Measurements from ENCODE around the gene HCRTR2. TPM values are rescaled to one million over a fixed set of nuclear protein-coding genes. Genes with fewer than 3 reads are reported as not detected.

The HCRTR2 gene
- total RNA-seq, 1 experiment from 2014 or later, result not detected

DNA sequence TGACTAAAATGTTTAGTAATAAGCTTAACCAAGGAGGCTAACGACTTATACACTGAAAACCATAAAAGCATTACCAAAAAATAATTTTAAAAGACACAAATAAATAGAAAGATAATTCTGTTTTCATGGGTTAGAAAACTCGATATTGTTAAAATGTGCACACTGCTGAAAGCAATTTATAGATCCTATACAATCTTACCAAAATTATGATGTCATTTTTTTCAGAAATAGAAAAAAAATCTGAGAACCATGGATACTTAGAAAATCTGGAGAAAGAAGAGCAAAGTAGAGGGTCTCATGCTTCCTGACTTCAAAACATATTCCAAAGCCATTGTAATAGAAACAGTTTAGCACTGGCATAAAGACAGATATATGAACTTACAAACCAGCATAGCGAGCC, 46.6 kb downstream of the HCRTR2 start:
- H3K4me1 ChIP-seq (ENCODE audit: control insufficient read depth, insufficient read depth, low read length), result no peaks in the 10 kb centered on the region
- DNase-seq (ENCODE audit: low read depth, low spot score) (no peak), ATAC-seq (no peak)
- H3K4me3 ChIP-seq (ENCODE audit: low read depth in 2 of 2, low read length in 2 of 2), result no peak overlapping the region
- intact Hi-C loops (cut with micrococcal nuclease; ENCODE audit: unreplicated experiment), result no loop called here
- no TSS peak for BruUV-seq (replicated peaks)
- ChIA-PET POLR2A (no interaction called here), CTCF (no interaction called here)
- H3K9me3 ChIP-seq (ENCODE audit: control insufficient read depth, insufficient read depth, low read depth, low read length), result no peaks in the 10 kb centered on the region
- no peaks in the 10 kb centered on the region for H3K27me3 ChIP-seq (ENCODE audit: control insufficient read depth, insufficient read depth, low read length)
- H3K36me3 ChIP-seq (ENCODE audit: control insufficient read depth, insufficient read depth, low read length), result no peaks in the 10 kb centered on the region
- in situ Hi-C loops (cut with HindIII; ENCODE audit: low pct_unique_long_range_greater_than_20kb, low sequenced_read_pairs), result no loop called here
- TF ChIP-seq TCF7L2 (IDR thresholded peaks at IDR 0.05; ENCODE audit: low read depth, low read length) (no peak), POLR2AphosphoS5 (IDR thresholded peaks at IDR 0.05; ENCODE audit: low read depth, low read length) (no peak), SIN3A (IDR thresholded peaks at IDR 0.05; ENCODE audit: borderline replicate concordance, insufficient read depth, low read depth, low read length) (no peak)
- TF ChIP-seq, protein P1, sequence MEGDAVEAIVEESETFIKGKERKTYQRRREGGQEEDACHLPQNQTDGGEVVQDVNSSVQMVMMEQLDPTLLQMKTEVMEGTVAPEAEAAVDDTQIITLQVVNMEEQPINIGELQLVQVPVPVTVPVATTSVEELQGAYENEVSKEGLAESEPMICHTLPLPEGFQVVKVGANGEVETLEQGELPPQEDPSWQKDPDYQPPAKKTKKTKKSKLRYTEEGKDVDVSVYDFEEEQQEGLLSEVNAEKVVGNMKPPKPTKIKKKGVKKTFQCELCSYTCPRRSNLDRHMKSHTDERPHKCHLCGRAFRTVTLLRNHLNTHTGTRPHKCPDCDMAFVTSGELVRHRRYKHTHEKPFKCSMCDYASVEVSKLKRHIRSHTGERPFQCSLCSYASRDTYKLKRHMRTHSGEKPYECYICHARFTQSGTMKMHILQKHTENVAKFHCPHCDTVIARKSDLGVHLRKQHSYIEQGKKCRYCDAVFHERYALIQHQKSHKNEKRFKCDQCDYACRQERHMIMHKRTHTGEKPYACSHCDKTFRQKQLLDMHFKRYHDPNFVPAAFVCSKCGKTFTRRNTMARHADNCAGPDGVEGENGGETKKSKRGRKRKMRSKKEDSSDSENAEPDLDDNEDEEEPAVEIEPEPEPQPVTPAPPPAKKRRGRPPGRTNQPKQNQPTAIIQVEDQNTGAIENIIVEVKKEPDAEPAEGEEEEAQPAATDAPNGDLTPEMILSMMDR (IDR thresholded peaks at IDR 0.05), result no peak
- TF ChIP-seq, protein P2, sequence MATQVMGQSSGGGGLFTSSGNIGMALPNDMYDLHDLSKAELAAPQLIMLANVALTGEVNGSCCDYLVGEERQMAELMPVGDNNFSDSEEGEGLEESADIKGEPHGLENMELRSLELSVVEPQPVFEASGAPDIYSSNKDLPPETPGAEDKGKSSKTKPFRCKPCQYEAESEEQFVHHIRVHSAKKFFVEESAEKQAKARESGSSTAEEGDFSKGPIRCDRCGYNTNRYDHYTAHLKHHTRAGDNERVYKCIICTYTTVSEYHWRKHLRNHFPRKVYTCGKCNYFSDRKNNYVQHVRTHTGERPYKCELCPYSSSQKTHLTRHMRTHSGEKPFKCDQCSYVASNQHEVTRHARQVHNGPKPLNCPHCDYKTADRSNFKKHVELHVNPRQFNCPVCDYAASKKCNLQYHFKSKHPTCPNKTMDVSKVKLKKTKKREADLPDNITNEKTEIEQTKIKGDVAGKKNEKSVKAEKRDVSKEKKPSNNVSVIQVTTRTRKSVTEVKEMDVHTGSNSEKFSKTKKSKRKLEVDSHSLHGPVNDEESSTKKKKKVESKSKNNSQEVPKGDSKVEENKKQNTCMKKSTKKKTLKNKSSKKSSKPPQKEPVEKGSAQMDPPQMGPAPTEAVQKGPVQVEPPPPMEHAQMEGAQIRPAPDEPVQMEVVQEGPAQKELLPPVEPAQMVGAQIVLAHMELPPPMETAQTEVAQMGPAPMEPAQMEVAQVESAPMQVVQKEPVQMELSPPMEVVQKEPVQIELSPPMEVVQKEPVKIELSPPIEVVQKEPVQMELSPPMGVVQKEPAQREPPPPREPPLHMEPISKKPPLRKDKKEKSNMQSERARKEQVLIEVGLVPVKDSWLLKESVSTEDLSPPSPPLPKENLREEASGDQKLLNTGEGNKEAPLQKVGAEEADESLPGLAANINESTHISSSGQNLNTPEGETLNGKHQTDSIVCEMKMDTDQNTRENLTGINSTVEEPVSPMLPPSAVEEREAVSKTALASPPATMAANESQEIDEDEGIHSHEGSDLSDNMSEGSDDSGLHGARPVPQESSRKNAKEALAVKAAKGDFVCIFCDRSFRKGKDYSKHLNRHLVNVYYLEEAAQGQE (IDR thresholded peaks at IDR 0.05; ENCODE audit: insufficient read depth in 1 of 2, low read depth in 2 of 2, low read length in 1 of 2), result no peak
- no peak overlapping the region for H3K27ac ChIP-seq (ENCODE audit: low read length)

DNA sequence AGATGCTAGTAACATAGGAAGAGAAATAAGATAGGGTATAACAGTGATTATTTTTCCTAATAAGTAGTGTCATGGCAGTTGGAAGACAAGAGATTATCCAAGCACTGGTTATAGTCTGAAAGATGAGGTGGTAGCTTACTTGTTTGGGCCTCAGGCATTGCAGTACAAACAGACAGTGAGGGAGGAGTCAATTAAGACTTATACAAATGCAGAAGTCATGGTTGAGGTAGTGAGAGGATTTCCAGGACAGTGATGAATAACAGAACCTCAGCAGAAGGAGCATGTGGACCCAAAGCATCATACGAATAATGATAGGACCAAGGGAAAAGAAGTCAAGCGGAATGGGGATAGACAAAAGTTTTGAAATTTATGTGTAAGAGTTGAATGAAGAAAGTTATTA, 53.5 kb downstream of the HCRTR2 start:
- Histone ChIP-seq H3K4me3 (ENCODE audit: low read depth in 2 of 2, low read length in 2 of 2) (no peak overlapping the region), H3K27ac (ENCODE audit: low read length) (no peak overlapping the region), H3K4me1 (ENCODE audit: control insufficient read depth, insufficient read depth, low read length) (no peaks in the 10 kb centered on the region), H3K27me3 (ENCODE audit: control insufficient read depth, insufficient read depth, low read length) (peaks cover 2% of the 10 kb centered on the region; the same call in 1 of the 2 replicates), H3K9me3 (ENCODE audit: control insufficient read depth, insufficient read depth, low read depth, low read length) (no peaks in the 10 kb centered on the region), H3K36me3 (ENCODE audit: control insufficient read depth, insufficient read depth, low read length) (no peaks in the 10 kb centered on the region)
- in situ Hi-C loops (cut with HindIII; ENCODE audit: low pct_unique_long_range_greater_than_20kb, low sequenced_read_pairs), result no loop called here
- TF ChIP-seq, protein P2 (IDR thresholded peaks at IDR 0.05; ENCODE audit: insufficient read depth in 1 of 2, low read depth in 2 of 2, low read length in 1 of 2), result no peak
- CTCF ChIA-PET, result no interaction called here
- intact Hi-C loops (cut with micrococcal nuclease; ENCODE audit: unreplicated experiment), result no loop called here
- POLR2A ChIA-PET, result no interaction called here
- no peak for DNase-seq (ENCODE audit: low read depth, low spot score)
- no TSS peak for BruUV-seq (replicated peaks)
- ATAC-seq, result no peak

All from Panc1 (cell line).